Pancreas (tissue), 10 donors: ENCODE results near the gene KRTAP4-8. TPM values are rescaled to one million over a fixed set of nuclear protein-coding genes. Genes with fewer than 3 reads are reported as not detected.
"Not testable (repeated sequence)": the region's sequence is repeated elsewhere in the genome, so short reads cannot be mapped to it uniquely, and the experiment has no call there.

ENCODE experiments used
- ATAC-seq, 4 donors: fragments of 200-7000 bp; cut with Tn5 transposase; one replicate each; pipeline versions ENCODE4 v1.8.0 to v1.9.1; 2020; ENCODE audit warnings: mild to moderate bottlenecking in 4 of 4, moderate library complexity in 4 of 4
- DNase-seq, 6 donors: peaks; one replicate each; pipeline ENCODE4 v3.0.0-alpha.2; 2020
- FAIRE-seq: peaks from 2 replicates; lab custom pipeline; 2012; peaks lifted over from hg19 to GRCh38; lab: Jason Lieb, UNC
- H3K27ac ChIP-seq, 4 donors: fragments of 200-600 bp; sonication (generic); 1 replicate in 3 of 4; 2 replicates in 1 of 4; pipeline versions ENCODE4 v1.5.0 to v1.8.0; 2020
- H3K27me3 ChIP-seq, 4 donors: fragments of 200-600 bp; one replicate each; pipeline ENCODE4 v1.8.0; 2021
- H3K36me3 ChIP-seq, 3 donors: fragments of 200-600 bp; sonication (generic) in 1 of 3; one replicate each; pipeline versions ENCODE4 v1.5.0 to v1.8.0; 2020 to 2021
- H3K4me1 ChIP-seq, 3 donors: fragments of 200-600 bp; one replicate each; pipeline ENCODE4 v1.8.0; 2021
- H3K4me3 ChIP-seq, 4 donors: fragments of 200-600 bp; sonication (generic) in 2 of 4; one replicate each; pipeline versions ENCODE4 v1.5.0 to v1.8.0; 2020 to 2021
- H3K9me3 ChIP-seq, 4 donors: fragments of 200-600 bp; one replicate each; pipeline ENCODE4 v1.8.0; 2021
- WGBS, 2 donors: extraction: QIAGEN DNeasy Blood & Tissue Kit; methylation state at CpG; one replicate each; pipeline ENCODE4 v1.1.7; 2013; 5-methylcytosine and 5-hydroxymethylcytosine counted together
- intact Hi-C, 3 donors: fragments of 100-400 bp; cut with DNase I; formaldehyde crosslinking; loops; one replicate each; pipeline versions ENCODE4 v1.11.1 to v1.14.2; 2022
- polyA plus RNA-seq, 2 donors: library from polyadenylated mRNA; stranded (reverse); fragments of 200-250 nt; gene quantifications; one replicate each; pipeline ENCODE4 v1.2.3, GENCODE V29; 2013
- total RNA-seq, 6 donors: library from RNA; stranded (reverse); fragmentation: NEBNext Ultra II Directional in 4 of 6; extraction: Animal tissue kit (Norgen Biotek cat#: 25700) in 4 of 6; gene quantifications; one replicate each; pipeline versions ENCODE4 v1.2.1 to v1.2.4, GENCODE V29; 2021 to 2023
- TF ChIP-seq, protein P1 (sequence below), 4 donors: fragments of 200-600 bp; sonication (generic) in 3 of 4; IDR thresholded peaks; one replicate each; pipeline versions ENCODE4 v1.5.0 to v1.8.0; 2021; ENCODE audit warnings: antibody characterized with exemption in 4 of 4
- donor health status: healthy with polysubstance abuse.
- donor health status: DM: no; HTN: no; CAD: no; lungs with moderate emphysema.
- donor health status: DM: no; HTN: no; CAD: no.
- donor health status: control.
- donor health status: control.
- donor health status: Bipolar disorder and iron deficiency.
- donor health status: DM: yes; HTN: yes; CAD: no.
- donor health status: DM: no; HTN: no; CAD: no.
- donor health status: DM: no; HTN: no; CAD: no.
- donor health status: DM: yes; HTN: yes; CAD: no.

The KRTAP4-8 gene
- total and polyA plus RNA-seq, 8 donors, result not detected

DNA sequence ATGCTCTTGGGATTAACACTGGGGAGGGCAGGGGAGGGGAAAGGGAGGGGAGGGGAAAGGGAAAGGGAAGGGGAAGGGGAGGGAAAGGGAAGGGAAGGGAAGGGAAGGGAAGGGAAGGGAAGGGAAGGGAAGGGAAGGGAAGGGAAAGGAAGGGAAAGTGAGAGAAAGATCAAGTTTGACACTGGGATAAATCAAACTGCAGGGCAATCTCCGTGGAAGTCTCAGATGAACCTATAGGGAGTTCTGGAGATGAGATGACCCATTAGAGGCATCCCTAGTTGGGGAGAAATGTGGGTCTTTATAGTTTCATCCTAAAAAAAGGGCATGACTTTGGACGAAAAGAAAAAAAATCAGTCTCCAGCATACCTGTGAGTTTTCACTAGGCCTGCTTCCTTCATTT is 23.8 kb upstream of the KRTAP4-8 start:
- 63 to 78% methylated on average over 2 of the region's 2 CpGs for WGBS, 2 donors
- Histone ChIP-seq H3K4me1 (no peaks in the 10 kb centered on the region), H3K27me3 (peaks cover 0 to 6% (median 0%) of the 10 kb centered on the region in 4 donors), H3K27ac (no peak overlapping the region), H3K4me3 (no peak overlapping the region), H3K9me3 (no peaks in the 10 kb centered on the region), H3K36me3 (no peaks in the 10 kb centered on the region)
- intact Hi-C loops, result no loop called here
- ATAC-seq (no peak), DNase-seq (no peak), FAIRE-seq (no peak)
- TF ChIP-seq, protein P1, sequence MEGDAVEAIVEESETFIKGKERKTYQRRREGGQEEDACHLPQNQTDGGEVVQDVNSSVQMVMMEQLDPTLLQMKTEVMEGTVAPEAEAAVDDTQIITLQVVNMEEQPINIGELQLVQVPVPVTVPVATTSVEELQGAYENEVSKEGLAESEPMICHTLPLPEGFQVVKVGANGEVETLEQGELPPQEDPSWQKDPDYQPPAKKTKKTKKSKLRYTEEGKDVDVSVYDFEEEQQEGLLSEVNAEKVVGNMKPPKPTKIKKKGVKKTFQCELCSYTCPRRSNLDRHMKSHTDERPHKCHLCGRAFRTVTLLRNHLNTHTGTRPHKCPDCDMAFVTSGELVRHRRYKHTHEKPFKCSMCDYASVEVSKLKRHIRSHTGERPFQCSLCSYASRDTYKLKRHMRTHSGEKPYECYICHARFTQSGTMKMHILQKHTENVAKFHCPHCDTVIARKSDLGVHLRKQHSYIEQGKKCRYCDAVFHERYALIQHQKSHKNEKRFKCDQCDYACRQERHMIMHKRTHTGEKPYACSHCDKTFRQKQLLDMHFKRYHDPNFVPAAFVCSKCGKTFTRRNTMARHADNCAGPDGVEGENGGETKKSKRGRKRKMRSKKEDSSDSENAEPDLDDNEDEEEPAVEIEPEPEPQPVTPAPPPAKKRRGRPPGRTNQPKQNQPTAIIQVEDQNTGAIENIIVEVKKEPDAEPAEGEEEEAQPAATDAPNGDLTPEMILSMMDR (IDR thresholded peaks at IDR 0.05), result no peak

DNA sequence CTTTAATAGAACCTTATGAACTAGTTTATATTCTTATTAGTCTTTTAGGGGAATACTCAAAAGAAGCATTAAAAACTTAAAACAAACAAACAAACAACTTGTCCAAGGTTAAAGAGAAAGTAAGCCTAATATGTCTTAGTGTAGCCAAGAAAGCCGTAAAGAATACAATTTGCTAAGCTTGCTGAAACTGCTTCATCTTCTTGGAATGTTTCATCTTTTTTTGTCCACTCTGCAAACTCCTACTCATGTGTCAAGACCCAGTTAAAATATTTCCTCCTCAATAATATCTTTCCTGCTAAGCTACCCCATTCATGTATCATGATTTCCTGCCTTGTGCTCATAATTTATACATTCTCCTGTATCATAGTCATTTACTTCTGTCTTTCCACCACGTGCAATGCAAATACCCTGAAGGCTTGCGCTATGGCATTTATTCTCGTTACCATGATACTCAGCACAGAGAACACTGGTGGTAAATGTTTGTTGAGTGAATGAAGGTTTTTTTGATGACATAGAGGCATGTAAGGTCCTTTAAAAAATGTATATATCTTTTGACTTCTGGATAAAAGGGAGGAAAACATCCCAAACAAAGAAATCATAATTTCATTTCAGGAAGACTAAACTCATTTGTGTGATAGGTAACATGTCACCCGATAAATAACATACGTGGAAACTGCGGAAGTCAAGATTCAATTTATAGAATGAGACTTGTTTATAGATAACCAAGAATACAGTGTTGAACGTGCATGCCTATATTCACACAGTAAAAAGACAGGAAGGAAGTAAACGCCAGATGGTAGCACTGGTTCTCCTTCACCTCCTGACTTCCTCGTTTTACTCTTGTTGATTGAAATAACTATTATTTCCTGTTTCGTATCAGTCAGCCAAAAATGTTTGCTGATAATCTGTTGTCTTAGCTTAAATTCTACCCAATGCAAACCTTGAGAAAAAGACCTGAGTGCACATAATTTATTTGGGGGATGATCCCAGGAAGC is 22.1 kb upstream of the KRTAP4-8 start:
- ATAC-seq, H3K9me3 ChIP-seq, DNase-seq: not testable (repeated sequence)

DNA sequence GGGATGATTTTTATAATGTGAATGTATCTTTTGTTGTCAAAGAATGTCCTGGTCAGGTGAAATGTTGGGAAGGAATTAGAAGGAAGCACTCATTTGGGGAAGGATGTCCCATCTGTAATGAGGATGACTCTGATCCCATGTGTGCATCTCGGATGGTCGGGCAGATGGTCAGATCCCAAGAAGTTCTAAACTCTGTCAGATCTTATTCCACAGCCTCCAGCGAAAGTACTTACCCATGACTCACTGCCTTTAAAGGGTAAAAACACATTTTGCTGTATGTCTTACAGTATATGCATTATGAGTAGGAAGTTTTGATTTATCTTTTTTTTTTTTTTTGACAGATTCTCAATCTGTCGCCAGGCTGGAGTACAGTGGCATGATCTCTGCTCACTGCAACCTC is 20.8 kb upstream of the KRTAP4-8 start:
- ATAC-seq (no peak), FAIRE-seq (no peak), DNase-seq (no peak)
- Histone ChIP-seq H3K27ac (no peak overlapping the region), H3K9me3 (no peaks in the 10 kb centered on the region), H3K36me3 (no peaks in the 10 kb centered on the region), H3K4me1 (no peaks in the 10 kb centered on the region), H3K27me3 (no peaks in the 10 kb centered on the region), H3K4me3 (no peak overlapping the region)
- intact Hi-C loops, result no loop called here
- TF ChIP-seq, protein P1 (IDR thresholded peaks at IDR 0.05), result no peak
- 63 to 80% methylated on average over 4 of the region's 4 CpGs for WGBS, 2 donors

More for the DNA sequence above, 22.1 kb upstream of the KRTAP4-8 start:
- H3K4me3 ChIP-seq, H3K4me1 ChIP-seq, H3K27ac ChIP-seq, intact Hi-C loops, H3K27me3 ChIP-seq, FAIRE-seq, H3K36me3 ChIP-seq: not testable (repeated sequence)
- WGBS, 2 donors, result 53 to 61% methylated on average over 11 of the region's 11 CpGs

DNA sequence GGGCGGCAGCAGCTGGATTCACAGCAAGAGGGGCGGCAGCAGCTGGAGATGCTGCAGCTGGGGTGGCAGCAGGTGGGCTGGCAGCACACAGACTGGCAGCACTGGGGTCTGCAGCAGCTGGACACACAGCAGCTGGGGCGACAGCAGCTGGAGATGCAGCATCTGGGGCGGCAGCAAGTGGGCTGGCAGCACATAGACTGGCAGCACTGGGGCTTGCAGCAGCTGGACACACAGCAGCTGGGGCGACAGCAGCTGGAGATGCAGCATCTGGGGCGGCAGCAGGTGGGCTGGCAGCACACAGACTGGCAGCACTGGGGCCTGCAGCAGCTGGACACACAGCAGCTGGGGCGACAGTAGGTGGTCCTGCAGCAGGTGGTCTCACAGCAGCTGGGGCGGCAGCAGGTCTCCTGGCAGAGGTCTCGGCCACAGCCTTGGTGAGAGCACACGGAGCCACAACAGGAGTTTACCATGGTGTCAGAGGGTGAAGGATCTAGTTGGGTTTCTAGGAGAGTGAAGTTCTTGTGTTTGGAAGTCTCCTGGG is 20.0 kb upstream of the KRTAP4-8 start, which contains the start of gene KRTAP4-11:
TSS of gene KRTAP4-11 (minus strand) at position 528 of the 541 bp plus-strand sequence. CDS start at position 470, 58 bp downstream.
- H3K4me3 ChIP-seq, H3K36me3 ChIP-seq, H3K27me3 ChIP-seq, H3K4me1 ChIP-seq, FAIRE-seq, H3K9me3 ChIP-seq, ATAC-seq, H3K27ac ChIP-seq, intact Hi-C loops: not testable (repeated sequence)
- 55 to 60% methylated on average over 10 of the region's 10 CpGs for WGBS, 2 donors
- DNase-seq, result peak in 1 of 6 donors; percentile 47

DNA sequence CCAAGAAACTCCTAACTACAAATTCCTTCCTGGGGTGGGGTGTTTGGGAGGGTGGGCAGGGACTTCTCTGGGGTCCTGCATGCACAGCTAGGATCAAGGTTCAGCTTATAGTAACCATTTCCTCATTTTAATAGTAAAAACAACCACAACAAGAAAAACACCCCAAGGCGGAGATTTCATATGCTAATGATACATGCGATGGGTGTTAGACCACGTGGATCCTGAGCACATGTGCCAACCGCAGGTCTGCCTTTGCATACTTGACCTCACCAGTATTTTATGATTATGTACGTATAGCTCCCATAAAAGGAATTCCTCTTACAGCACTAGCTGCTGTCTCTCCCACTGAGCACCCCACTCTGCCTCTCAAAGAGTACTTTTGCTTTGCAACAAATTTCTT is 18.4 kb upstream of the KRTAP4-8 start:
- 65 to 66% methylated on average over 5 of the region's 5 CpGs for WGBS, 2 donors

More for the DNA sequence above, 18.4 kb upstream of the KRTAP4-8 start:
- Histone ChIP-seq H3K36me3 (no peaks in the 10 kb centered on the region), H3K27me3 (no peaks in the 10 kb centered on the region), H3K9me3 (no peaks in the 10 kb centered on the region), H3K4me3 (no peak overlapping the region), H3K4me1 (no peaks in the 10 kb centered on the region), H3K27ac (no peak overlapping the region)
- TF ChIP-seq, protein P1 (IDR thresholded peaks at IDR 0.05), result no peak
- ATAC-seq, result no peak
- FAIRE-seq, result no peak
- DNase-seq, result no peak
- intact Hi-C loops, result no loop called here
